Stimulated activated CD4-positive, alpha-beta T cell treated with anti-CD3 and anti-CD28 coated beads, Interleukin-15, amount 100 ng/mL, for 48 hours (primary cell): Measurements from ENCODE around the gene TMPRSS11E.
"Not testable (repeated sequence)": the region's sequence is repeated elsewhere in the genome, so short reads cannot be mapped to it uniquely, and the experiment has no call there.

Experiments used
- DNase-seq, 2 donors: peaks; one replicate each; pipeline ENCODE4 v3.0.0-alpha.2; 2020; ENCODE audit warnings: low read depth in 2 of 2

TMPRSS11E gene

GRCh38 chr4:68461790-68462189 is 14.5 kb downstream of the TMPRSS11E start:
- DNase-seq: no peak

- no peak for DNase-seq
Observed at GRCh38 chr4:68462691-68463090, 15.4 kb downstream of the TMPRSS11E start.

- DNase-seq: no peak
Observed at GRCh38 chr4:68463796-68464195, 16.5 kb downstream of the TMPRSS11E start.

GRCh38 chr4:68465058-68465457 is 17.8 kb downstream of the TMPRSS11E start:
- DNase-seq: no peak

- DNase-seq: no peak
Observed at GRCh38 chr4:68466185-68466584, 18.9 kb downstream of the TMPRSS11E start.

- DNase-seq: no peak
Observed at GRCh38 chr4:68466751-68467150, 19.5 kb downstream of the TMPRSS11E start.

- no peak for DNase-seq
Observed at GRCh38 chr4:68469482-68469881, 22.2 kb downstream of the TMPRSS11E start.

- no peak for DNase-seq
Observed at GRCh38 chr4:68476191-68476590, 28.9 kb downstream of the TMPRSS11E start.

- DNase-seq: no peak
Observed at GRCh38 chr4:68489338-68489737, 42.1 kb downstream of the TMPRSS11E start.

GRCh38 chr4:68490826-68491457 is 43.7 kb downstream of the TMPRSS11E start:
- no peak for DNase-seq

GRCh38 chr4:68494688-68495087 is 47.4 kb downstream of the TMPRSS11E start:
- DNase-seq: no peak

GRCh38 chr4:68498413-68499007 is 51.2 kb downstream of the TMPRSS11E start:
- peak; percentile 30 to 45 for DNase-seq

- DNase-seq: no peak
Observed at GRCh38 chr4:68499021-68499420, 51.8 kb downstream of the TMPRSS11E start.

- DNase-seq: not testable (repeated sequence)
Observed at GRCh38 chr4:68503462-68503861, 56.2 kb downstream of the TMPRSS11E start.

- not testable (repeated sequence) for DNase-seq
Observed at GRCh38 chr4:68504836-68505235, 57.6 kb downstream of the TMPRSS11E start.

GRCh38 chr4:68505452-68505851 is 58.2 kb downstream of the TMPRSS11E start:
- not testable (repeated sequence) for DNase-seq

GRCh38 chr4:68518889-68519288 is 71.6 kb downstream of the TMPRSS11E start:
- no peak for DNase-seq

GRCh38 chr4:68520985-68521384 is 73.7 kb downstream of the TMPRSS11E start:
- DNase-seq: no peak

GRCh38 chr4:68522232-68522631 is 75.0 kb downstream of the TMPRSS11E start:
- DNase-seq: not testable (repeated sequence)

- DNase-seq: no peak
Observed at GRCh38 chr4:68535974-68536373, 88.7 kb downstream of the TMPRSS11E start.

- no peak for DNase-seq
Observed at GRCh38 chr4:68536375-68536774, 89.1 kb downstream of the TMPRSS11E start.

GRCh38 chr4:68542742-68543141 is 95.5 kb downstream of the TMPRSS11E start:
- not testable (repeated sequence) for DNase-seq
